HG02938 (cell line): ENCODE measurements around the gene RAN.
"Not testable (repeated sequence)": the region's sequence is repeated elsewhere in the genome, so short reads cannot be mapped to it uniquely, and the experiment has no call there.

Source experiments
- ATAC-seq: cut with Tn5 transposase; IDR thresholded peaks from one replicate; pipeline ENCODE4 v1.9.1; 2021; ENCODE audit warnings: mild to moderate bottlenecking, moderate library complexity; ENCODE audit not compliant: unreplicated experiment

The RAN gene

DNA sequence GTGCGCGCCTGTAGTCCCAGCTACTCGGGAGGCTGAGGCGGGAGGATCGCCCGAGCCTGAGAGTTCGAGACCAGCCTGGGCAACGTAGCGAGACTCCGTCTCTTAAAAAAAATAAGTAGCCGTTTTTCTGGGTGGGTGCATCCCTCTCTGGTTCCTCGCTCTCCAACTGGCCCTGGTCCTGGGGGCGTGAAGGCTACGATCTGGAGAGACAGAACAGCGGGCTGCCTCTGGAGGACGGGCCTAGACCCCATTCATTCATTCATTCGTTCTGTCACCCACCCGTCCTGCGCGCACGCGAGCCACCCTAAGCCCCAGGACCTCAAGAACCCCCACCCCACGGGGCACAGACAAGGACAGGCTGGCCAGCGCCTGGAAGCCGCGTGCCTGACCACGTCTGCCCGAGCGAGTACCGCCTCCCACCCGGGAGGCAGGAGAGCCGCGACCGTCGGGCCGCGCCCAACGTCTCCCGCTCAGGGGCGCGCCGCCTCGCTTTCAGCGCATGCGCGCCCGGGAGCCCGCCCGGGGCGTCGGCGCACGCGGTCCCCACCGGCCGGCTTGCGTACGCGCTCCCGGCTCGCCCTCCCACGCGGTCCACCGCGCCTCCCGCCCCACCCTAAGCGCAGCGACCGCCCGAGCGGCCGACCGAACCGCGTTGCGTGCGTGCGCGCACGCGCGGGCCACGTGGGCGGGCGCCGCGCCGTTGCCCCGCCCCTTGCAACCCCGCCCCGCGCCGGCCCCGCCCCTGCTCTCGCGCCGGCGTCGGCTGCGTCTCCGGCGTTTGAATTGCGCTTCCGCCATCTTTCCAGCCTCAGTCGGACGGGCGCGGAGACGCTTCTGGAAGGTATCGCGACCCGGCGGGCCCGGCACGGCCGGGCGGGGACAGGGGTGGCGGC is at the start of gene RAN:
Gene RAN, plus strand, starts transcription at position 781 of the 893 bp plus-strand sequence. CDS start 528 bp downstream, outside the sequence.
- peak; percentile 43 for ATAC-seq

DNA sequence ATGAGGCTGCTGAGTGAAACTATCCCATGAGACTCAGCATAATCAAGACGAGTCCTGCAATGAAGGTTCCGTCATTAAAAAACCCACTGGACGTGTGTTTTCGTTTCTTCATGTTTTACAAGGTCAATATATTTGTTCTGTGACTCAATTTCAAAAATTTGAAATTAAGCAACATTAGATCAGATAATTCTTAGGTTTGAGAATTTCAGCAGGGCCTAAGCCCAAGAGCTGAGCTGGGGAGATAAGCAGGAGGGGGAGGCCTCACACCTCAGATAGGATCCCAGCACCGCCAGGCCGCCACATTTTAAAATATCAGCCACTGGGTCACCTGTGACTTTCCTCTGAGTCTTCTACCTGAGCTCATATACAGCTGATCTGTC is 46.1 kb upstream of the RAN start:
- no peak for ATAC-seq

DNA sequence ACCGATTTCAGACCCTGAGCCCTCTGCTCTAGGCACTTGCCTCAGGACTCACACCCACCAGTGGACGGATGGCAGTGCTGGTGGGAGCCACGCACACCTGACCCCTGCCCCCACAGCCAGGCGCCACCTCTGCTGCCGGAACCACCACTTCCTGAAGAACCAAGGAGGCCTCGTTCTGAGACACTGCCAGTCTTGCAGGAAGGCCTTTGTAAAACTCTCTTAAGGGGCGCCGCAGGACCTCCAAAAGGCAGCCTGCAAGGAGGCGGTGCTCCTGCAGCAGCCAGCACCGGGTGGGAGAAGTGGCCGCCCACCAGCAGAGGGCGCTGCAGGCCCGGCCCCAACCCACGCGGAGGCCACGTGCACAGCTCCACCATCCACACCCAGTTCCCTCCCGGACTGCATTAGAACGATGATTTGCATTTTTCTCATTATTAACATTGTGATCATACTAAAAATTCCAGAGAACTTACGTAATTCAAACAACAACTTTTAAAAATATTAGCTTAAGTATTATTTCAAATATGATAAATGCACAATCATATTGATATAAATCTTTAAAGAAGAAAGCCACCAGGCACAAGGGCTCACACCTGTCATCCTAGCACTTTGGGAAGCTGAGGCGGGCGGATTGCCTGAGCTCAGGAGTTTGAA is 45.6 kb upstream of the RAN start:
- ATAC-seq, result no peak

DNA sequence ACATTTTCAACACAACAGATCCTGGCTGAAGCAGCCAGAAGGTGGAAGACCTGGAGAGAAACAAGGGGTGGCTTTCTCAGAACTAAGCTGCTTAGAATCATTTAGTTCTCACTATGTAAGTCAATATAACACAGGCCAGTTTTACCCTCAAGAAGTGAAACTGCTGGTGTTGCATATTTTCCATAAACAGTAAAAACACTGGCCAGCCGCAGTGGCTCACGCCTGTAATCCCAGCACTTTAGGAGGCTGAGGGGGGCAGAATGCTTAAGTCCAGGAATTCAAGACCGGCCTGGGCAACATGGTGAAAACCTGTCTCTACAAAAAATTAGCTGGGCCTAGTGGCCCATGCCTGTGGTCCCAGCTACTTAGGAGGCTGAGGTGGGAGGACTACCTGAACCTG is 44.4 kb upstream of the RAN start:
- no peak for ATAC-seq

DNA sequence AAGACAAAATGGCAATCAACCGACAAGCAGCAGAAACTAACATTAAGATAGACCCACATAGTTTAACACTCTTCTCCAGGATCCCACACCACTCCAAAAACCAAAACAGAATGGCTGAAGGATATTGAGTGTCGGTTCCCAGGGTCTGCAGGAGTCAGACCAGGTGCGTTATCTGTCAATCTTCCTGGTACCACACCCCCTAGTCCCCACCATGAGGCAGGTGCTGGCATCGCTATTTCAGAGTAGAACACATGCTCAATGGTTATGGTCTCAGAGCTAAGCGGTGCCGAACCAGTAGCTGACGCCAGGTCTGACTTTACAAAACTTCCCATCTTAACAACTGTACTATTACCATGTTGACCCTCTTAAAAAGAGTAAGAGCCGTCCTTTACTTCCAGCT is 43.0 kb upstream of the RAN start:
- ATAC-seq, result no peak

DNA sequence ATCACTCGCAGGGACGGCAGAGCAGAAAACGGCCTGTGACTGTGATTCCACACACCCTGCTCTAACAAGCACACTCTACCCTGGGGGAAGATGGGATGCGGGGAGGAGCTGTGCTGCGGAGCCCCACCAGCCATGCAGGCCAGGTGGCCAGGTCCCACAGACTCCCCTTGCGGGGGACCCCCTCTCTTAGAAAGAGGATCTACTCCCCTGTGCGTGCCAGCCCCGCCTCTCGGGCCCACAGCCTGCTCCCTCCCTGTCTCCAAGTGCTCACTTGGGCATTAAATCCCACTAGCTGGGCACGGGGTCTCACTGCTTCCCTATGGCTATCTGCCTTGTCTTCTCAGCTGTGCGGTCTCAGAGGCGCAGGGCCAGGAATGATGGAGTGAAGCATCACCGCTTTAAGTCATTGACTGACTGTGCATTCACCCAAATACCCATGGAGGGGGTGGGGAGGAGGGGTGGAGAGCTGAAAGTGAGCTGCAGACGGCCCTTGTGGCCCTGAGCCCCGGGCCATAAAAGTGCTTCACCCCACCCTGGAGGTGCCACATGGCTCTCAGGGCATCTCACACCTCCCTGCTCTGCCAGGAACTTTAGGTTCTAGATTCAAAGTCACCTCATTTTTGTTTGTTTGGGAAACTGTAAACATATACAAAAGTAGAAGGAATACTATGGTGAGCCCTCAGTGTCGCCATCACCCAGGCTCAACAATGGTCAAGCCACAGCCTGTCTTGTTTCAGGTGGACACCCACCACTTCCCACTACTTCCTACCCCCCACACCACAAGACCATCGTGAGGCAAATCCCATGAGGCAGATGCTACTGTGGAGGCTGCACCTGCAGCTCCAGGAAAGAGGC is 42.2 kb upstream of the RAN start:
- no peak for ATAC-seq

DNA sequence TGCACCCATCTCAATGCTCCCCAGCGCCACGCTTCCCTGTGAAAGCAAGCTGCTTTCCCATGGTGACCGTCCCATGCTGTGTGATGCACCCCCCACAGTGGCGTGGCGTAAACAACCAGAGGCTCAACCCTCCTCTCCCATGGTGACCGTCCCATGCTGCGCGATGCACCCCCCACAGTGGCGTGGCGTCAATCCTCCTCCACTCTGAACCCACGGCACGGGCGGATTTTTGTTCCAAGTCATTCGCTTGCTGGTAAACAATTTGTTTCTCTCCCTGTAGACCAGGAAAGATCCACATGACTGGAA is 41.7 kb upstream of the RAN start:
- ATAC-seq, result no peak

DNA sequence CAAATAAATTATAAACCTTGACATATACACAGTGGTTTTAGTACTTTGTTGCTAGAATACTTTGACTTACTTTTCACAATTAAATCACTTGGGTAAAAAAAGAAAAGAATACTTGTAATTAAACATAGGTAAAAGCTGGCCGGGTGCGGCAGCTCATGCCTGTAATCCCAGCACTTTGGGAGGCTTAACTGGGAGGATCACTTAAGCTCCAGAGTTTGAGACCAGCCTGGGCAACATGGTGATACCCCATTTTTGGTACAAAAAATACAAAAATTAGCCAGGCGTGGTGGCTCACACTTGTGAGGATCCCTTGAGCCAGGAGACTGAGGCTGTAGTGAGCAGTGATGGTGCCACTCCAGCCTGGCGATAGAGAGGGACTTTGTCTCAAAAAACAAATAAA is 40.6 kb upstream of the RAN start:
- ATAC-seq, result no peak

DNA sequence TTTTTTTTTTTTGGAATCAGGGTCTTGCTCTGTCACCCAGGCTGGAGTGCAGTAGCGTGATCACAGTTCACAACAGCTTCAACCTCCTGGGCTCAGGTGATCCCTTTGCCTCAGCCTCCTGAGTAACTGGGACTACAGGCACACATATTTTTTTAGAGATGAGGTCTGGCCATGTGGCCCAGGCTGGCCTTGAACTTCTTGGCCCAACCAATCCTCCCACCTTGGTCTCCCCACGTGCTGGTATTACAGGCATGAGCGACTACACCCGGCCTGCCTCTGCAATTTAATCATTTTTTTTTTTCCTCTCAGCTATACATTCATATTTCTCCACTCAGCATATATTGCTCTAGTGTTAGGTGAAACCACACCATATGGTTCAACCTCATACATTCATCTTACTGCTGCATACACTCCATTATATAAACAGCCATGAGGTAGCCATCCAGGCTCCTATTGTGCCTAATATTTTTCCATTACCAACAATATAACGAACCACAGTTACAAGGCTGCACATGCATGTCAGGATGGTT is 39.9 kb upstream of the RAN start:
- ATAC-seq, result no peak

DNA sequence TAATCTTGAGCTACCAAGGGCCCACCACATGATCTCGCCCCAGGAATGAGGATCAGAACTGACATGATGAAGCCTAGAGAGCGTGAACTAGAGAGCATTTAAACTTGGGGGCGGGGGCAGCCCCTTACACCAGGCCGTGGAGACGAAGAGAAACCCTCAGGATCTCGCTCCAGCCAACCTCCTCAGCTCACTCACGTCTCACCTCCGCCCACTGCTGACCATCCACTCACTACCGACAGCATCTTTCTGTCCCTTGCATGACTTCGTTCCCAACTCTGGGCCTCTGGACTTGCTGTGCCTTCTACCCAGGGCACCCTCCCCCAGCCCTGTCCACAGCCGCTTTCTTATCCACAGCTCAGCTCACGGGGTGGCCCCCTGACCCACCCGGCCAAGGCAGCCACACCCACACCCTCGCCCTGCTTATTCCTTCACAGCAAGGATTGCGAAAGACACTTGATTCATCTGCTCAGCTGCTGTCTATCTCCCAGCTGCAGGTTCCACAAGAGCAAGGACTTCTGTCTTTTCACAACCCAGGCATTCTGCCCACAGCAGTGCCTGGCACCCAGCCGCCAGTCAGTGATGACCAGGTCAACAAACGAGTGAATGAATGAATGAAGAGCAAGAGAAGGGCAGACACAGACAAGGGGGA is 39.2 kb upstream of the RAN start:
- ATAC-seq, result no peak

DNA sequence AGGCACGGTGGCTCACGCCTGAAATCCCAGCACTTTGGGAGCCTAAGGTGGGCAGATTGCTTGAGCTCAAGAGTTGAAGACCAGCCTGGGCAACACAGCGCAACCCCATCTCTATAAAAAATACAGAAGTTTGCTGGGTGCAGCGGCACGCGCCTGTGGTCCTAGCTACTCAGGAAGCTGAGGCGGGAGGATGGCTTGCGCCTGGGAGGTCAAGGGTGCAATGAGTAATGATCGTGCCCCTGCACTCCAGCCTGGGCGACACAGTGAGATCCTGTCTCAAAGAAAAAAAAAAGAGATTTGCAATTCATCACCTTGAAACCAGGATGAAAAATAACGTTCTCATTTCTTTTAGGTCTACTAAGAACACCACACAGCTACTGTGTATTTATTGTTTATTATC is 36.9 kb upstream of the RAN start:
- ATAC-seq, result no peak

DNA sequence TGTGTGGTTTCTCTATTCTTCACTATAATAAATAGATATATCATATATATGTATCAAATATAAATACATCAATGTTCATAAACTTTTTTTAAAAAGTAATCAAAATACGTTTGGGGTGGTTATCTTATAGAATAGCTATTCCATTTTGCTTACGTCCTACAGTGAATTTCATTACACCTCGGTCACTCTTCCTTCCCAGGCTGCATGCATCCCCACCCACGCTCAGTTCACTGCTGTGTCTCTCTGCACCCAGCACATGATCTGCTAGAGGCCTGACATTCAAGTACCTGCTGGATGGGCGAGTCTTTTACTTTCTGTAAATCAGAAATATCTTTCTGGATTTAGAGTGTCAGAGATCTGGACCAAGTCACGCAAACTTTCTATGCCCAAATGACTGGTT is 36.4 kb upstream of the RAN start:
- ATAC-seq, result no peak

DNA sequence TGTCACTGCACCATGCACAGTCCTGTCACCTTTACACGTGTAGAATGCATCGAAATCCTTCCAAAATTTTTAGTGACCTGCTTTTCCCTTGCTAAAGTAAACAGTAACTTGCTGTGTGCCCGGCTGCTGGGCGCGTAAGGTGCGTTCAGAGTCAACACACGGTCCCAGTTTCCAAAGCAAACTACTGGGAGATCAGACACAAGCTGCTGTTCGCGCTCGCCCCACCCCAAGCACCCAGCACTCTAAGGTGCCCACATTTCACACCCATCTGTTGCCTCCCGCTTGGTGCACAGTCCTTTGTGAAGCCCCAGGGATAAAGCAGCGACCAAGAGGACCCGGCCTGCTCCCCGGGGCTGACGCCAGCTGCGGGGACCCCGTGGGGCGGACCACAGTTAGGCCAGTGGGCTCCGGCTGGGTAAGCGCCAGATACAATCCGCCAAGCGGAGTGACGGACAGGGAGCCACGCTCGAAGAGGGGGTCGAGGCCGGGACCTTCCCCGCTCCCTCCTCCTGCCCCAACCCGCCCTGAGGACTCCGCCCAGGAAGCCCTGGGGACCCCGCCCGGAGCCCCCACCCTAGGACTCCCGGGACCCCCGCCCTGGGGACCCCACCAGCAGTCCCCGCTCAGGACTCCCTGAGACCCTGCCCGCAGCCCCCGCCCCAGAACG is 33.4 kb upstream of the RAN start:
- peak; percentile 33 for ATAC-seq

DNA sequence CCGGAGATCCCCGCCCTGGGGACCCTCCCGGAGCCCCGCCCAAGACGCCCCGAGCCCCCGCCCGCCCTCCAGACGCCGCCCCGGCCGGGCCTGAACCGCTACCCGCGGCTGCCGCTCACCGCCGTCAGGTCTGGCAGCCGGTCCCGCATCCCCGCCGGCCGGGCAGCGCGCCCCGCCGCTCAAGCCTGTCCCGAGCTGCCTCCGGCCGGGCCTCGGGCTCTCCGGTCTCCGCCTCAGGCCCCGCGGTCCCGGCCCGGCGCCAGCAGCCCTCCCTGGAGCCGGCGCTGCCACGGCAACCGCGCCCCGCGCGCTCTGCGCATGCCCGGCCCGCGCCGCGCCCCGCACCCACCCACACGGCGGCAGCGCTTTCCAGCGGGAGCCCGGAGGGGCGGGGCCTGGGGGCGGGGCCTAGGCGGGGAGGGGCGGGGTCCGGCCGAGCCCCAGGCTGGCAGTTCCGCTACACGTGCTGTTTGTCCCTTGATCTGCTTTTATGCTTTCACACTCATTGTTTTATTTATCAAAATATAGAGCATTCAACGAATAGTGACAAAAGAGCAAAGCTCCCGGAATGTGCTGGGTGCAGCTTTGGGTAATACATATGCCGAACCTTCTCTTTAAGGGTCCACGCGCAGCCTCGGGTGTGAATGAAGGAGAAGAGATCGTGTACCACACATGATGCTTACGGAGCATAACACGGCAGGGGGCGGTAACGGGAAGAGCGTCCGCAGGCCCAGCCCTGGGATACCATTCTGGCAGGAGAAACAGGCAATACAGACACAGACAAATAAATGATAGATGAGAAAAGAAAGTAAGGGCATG is 32.7 kb upstream of the RAN start, which contains the start of gene STX2:
Gene STX2, minus strand, starts transcription at position 300 of the 819 bp plus-strand sequence. Its CDS starts 151 bp downstream, at position 149.
- peak; percentile 66 for ATAC-seq

DNA sequence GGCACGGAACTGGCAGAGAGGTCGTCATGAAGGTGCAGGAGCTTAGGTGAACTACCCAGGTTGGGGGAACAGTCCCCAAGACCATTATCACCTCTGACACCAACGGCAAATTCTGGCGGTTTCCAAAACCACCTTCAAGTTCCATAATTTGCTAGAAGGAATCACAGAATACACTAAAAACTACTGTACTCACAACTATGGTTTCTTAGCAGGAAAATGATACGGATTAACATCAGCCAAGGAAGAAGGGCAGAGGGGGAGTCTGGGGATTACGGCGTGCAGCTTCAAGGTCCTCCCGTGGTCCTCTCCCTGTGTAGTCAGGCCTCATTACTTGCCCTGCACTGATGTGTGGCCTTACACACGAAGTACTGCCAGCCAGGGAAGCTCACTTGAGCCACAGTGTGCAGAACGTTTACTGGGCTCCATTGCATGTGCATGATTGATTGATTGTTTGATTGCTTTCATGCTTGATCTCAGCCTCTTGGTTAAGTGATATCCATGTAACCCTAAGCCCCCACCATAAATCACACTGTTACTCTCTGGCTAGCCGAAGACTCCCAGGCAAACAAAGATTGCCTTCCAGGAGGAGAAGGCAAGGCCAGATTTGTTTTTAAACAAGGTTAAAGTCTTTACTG is 32.0 kb upstream of the RAN start:
- no peak for ATAC-seq

DNA sequence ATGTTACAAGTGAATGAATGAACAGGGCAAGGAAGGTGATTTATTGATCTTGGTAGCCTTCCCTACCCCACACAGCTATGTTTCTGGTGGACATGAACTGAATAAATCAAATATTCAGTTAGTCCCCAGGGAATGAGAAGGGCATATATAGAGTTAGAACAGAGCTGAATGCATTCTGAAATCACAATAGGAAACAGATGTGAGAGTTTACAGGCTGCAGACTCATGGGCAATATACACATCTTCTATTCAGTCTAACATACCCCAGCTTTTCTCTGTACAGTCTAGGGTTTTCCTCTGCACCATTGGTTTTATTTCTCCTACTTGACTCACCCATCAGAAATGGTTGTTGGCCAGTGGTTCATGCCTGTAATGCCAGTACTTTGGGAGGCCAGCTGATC is 25.5 kb upstream of the RAN start:
- no peak for ATAC-seq

DNA sequence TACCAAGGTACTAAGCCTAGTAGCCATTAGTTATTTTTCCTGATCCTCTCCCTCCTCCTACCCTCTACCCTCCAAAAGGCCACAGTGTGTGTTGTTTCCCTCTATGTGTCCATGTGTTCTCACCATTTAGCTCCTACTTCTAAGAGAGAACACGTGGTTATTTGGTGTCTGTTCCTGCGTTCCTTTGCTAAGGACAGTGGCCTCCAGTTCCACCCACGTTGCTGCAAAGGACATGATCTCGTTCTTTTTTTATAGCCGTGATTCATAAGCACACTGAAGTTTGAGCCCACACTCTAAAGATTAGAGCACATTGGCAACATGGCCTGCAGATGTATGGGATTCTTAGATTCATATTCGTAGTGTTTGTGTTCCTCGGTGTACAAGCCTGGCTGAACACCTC is 24.8 kb upstream of the RAN start:
- ATAC-seq, result no peak

DNA sequence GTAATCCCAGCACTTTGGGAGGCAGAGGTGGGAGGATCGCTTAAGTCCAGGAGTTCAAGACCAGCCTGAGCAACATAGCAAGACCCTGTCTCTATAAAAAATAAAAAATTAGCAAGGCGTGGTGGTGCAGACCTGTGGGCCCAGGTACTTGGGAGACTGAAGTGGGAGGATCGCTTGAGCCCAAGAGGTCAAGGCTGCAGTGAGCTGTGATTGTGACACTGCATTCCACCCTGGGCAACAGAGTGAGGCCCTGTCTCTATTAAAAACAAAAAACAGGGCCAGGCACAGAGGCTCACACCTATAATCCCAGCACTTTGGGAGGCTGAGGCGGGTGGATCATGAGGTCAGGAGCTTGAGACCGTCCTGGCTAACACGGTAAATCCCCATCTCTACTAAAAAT is 23.8 kb upstream of the RAN start:
- not testable (repeated sequence) for ATAC-seq

DNA sequence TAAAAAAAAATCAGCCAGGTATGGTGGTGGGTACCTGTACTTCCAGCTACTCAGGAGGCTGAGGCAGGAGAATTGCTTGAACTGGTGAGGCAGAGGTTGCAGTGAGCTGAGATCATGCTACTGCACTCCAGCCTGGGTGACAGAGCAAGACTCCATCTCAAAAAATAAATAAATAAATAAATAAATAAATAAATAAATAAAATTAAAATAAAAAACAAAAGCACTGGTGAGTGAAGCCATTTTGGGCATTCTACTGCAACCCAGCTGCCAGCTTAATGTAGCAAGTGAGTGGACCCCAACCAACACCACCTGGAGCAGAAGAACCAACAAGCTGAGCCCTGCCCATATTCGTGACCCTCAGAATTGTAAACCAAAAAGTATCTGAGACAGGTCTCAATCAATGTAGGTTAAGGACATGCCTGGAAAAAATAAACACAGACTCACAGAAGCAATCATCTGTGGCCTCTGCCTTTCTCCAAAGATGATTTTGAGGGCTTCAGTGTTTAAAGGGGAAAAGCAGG is 23.0 kb upstream of the RAN start:
- ATAC-seq, result not testable (repeated sequence)
